ENCODE data around the gene SERPINB2.
"Not testable (repeated sequence)": the region's sequence is repeated elsewhere in the genome, so short reads cannot be mapped to it uniquely, and the experiment has no call there.

SERPINB2 gene

DNA sequence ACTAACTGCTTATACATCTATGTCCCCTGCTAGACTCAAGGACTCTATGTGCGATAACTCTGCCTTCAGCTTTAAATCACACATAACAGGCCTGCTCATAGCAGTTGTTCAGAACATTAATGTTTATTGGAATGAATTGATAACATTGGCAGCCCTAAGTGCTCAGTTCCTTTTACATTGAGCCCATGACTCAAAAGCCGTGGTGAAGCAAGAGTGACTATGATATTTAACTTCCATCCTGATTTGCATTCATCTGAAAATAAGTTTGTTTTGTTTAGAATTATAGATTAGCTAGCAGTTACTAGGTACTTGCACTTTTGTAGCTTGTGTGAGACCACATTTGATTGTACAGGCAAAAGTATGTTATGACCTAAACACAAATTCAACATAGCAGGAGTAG, 34.5 kb downstream of the SERPINB2 start:
- Histone ChIP-seq H3K9ac (ENCODE audit: low read depth, low read length, poor library complexity, severe bottlenecking) (no peak overlapping the region), H3K9me3 (ENCODE audit: insufficient read depth, low read depth, low read length) (no peaks in the 10 kb centered on the region), H2AFZ (ENCODE audit: low read length) (no peak overlapping the region), H3K4me3 (ENCODE audit: low read length, poor library complexity, severe bottlenecking) (no peak overlapping the region), H3K79me2 (ENCODE audit: insufficient read depth, low read length) (no peaks in the 10 kb centered on the region), H3K27me3 (ENCODE audit: insufficient read depth, low read length, poor library complexity, severe bottlenecking) (no peaks in the 10 kb centered on the region), H3K4me1 (ENCODE audit: insufficient read depth, low read length, poor library complexity, severe bottlenecking) (no peaks in the 10 kb centered on the region), H3K36me3 (ENCODE audit: insufficient read depth, low read length) (no peaks in the 10 kb centered on the region), H3K9me2 (replicated peaks; ENCODE audit: low read depth, low read length) (no peaks in the 10 kb centered on the region), H3F3A (ENCODE audit: low read depth) (no peaks in the 10 kb centered on the region), H3K4me2 (ENCODE audit: low read depth, low read length, poor library complexity, severe bottlenecking) (no peak overlapping the region), H4K20me1 (ENCODE audit: insufficient read depth, low read length, poor library complexity, severe bottlenecking) (no peaks in the 10 kb centered on the region)
- no peak for TF ChIP-seq EZH2phosphoT487 (IDR thresholded peaks at IDR 0.05; ENCODE audit: borderline replicate concordance)
- TF ChIP-seq, protein P1, sequence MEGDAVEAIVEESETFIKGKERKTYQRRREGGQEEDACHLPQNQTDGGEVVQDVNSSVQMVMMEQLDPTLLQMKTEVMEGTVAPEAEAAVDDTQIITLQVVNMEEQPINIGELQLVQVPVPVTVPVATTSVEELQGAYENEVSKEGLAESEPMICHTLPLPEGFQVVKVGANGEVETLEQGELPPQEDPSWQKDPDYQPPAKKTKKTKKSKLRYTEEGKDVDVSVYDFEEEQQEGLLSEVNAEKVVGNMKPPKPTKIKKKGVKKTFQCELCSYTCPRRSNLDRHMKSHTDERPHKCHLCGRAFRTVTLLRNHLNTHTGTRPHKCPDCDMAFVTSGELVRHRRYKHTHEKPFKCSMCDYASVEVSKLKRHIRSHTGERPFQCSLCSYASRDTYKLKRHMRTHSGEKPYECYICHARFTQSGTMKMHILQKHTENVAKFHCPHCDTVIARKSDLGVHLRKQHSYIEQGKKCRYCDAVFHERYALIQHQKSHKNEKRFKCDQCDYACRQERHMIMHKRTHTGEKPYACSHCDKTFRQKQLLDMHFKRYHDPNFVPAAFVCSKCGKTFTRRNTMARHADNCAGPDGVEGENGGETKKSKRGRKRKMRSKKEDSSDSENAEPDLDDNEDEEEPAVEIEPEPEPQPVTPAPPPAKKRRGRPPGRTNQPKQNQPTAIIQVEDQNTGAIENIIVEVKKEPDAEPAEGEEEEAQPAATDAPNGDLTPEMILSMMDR (conservative IDR thresholded peaks at IDR 0.05; ENCODE audit: low read length), result no peak

- no peaks in the 10 kb centered on the region for H3K9me2 ChIP-seq (replicated peaks; ENCODE audit: low read depth, low read length)
- H3K79me2 ChIP-seq (ENCODE audit: insufficient read depth, low read length), result no peaks in the 10 kb centered on the region
- H3K27me3 ChIP-seq (ENCODE audit: insufficient read depth, low read length, poor library complexity, severe bottlenecking), result no peaks in the 10 kb centered on the region
- no peaks in the 10 kb centered on the region for H3K9me3 ChIP-seq (ENCODE audit: insufficient read depth, low read depth, low read length)
- H2AFZ ChIP-seq (ENCODE audit: low read length), result no peak overlapping the region
- no peaks in the 10 kb centered on the region for H3K36me3 ChIP-seq (ENCODE audit: insufficient read depth, low read length)
- no peak overlapping the region for H3K9ac ChIP-seq (ENCODE audit: low read depth, low read length, poor library complexity, severe bottlenecking)
- no peak overlapping the region for H3K4me3 ChIP-seq (ENCODE audit: low read length, poor library complexity, severe bottlenecking)
- no peaks in the 10 kb centered on the region for H3F3A ChIP-seq (ENCODE audit: low read depth)
- no peaks in the 10 kb centered on the region for H4K20me1 ChIP-seq (ENCODE audit: insufficient read depth, low read length, poor library complexity, severe bottlenecking)
- no peaks in the 10 kb centered on the region for H3K4me1 ChIP-seq (ENCODE audit: insufficient read depth, low read length, poor library complexity, severe bottlenecking)
- H3K4me2 ChIP-seq (ENCODE audit: low read depth, low read length, poor library complexity, severe bottlenecking), result no peak overlapping the region
- TF ChIP-seq EZH2phosphoT487 (IDR thresholded peaks at IDR 0.05; ENCODE audit: borderline replicate concordance), result no peak
- TF ChIP-seq, protein P1 (conservative IDR thresholded peaks at IDR 0.05; ENCODE audit: low read length), result no peak
Measured at GRCh38 chr18:63924551-63924950, 37.0 kb downstream of the SERPINB2 start.

- Histone ChIP-seq H3K27me3 (ENCODE audit: insufficient read depth, low read length, poor library complexity, severe bottlenecking) (no peaks in the 10 kb centered on the region), H4K20me1 (ENCODE audit: insufficient read depth, low read length, poor library complexity, severe bottlenecking) (no peaks in the 10 kb centered on the region), H2AFZ (ENCODE audit: low read length) (no peak overlapping the region), H3F3A (ENCODE audit: low read depth) (no peaks in the 10 kb centered on the region), H3K4me3 (ENCODE audit: low read length, poor library complexity, severe bottlenecking) (no peak overlapping the region), H3K9ac (ENCODE audit: low read depth, low read length, poor library complexity, severe bottlenecking) (no peak overlapping the region), H3K79me2 (ENCODE audit: insufficient read depth, low read length) (no peaks in the 10 kb centered on the region), H3K4me2 (ENCODE audit: low read depth, low read length, poor library complexity, severe bottlenecking) (no peak overlapping the region), H3K4me1 (ENCODE audit: insufficient read depth, low read length, poor library complexity, severe bottlenecking) (no peaks in the 10 kb centered on the region), H3K9me3 (ENCODE audit: insufficient read depth, low read depth, low read length) (no peaks in the 10 kb centered on the region), H3K36me3 (ENCODE audit: insufficient read depth, low read length) (no peaks in the 10 kb centered on the region), H3K9me2 (replicated peaks; ENCODE audit: low read depth, low read length) (no peaks in the 10 kb centered on the region)
- TF ChIP-seq EZH2phosphoT487 (IDR thresholded peaks at IDR 0.05; ENCODE audit: borderline replicate concordance), result no peak
- TF ChIP-seq, protein P1 (conservative IDR thresholded peaks at IDR 0.05; ENCODE audit: low read length), result no peak
Measured at GRCh38 chr18:63928331-63928730, 40.8 kb downstream of the SERPINB2 start.

- H3K9me2 ChIP-seq (replicated peaks; ENCODE audit: low read depth, low read length); H3K4me1 ChIP-seq (ENCODE audit: insufficient read depth, low read length, poor library complexity, severe bottlenecking); H3K36me3 ChIP-seq (ENCODE audit: insufficient read depth, low read length); H4K20me1 ChIP-seq (ENCODE audit: insufficient read depth, low read length, poor library complexity, severe bottlenecking); H3K9me3 ChIP-seq (ENCODE audit: insufficient read depth, low read depth, low read length); H3K79me2 ChIP-seq (ENCODE audit: insufficient read depth, low read length); H3K4me2 ChIP-seq (ENCODE audit: low read depth, low read length, poor library complexity, severe bottlenecking); H3F3A ChIP-seq (ENCODE audit: low read depth); H3K9ac ChIP-seq (ENCODE audit: low read depth, low read length, poor library complexity, severe bottlenecking); H3K27me3 ChIP-seq (ENCODE audit: insufficient read depth, low read length, poor library complexity, severe bottlenecking); H3K4me3 ChIP-seq (ENCODE audit: low read length, poor library complexity, severe bottlenecking); H2AFZ ChIP-seq (ENCODE audit: low read length): not testable (repeated sequence)
Measured at GRCh38 chr18:63929369-63929768, 41.9 kb downstream of the SERPINB2 start.

All from Loucy (cell line).